ENCODE results near the gene MYBBP1A.

GRCh38 chr17:4599505-4600281, 44.5 kb upstream of the MYBBP1A start:
- no peak for TF ChIP-seq GATA3 (IDR thresholded peaks at IDR 0.05; ENCODE audit: low read depth, low read length)
- no peak for TF ChIP-seq GATA2 (IDR thresholded peaks at IDR 0.05; ENCODE audit: low read depth, low read length)

Data from SH-SY5Y (cell line).